ENCODE results near the gene LPCAT1. TPM values are rescaled to one million over a fixed set of nuclear protein-coding genes. Genes with fewer than 3 reads are reported as not detected.

LPCAT1 gene
- total and polyA plus RNA-seq, 2 donors (not counting 3 experiments of a cell fraction or from before 2014, with no cell fraction given): 28.9 to 57.2 TPM

- BruUV-seq (replicated peaks): TSS peak; percentile 65
- no peaks in the 10 kb centered on the region for H3K9me1 ChIP-seq (replicated peaks; ENCODE audit: control insufficient read depth, extremely low read depth, insufficient read depth, low read length)
- H3K36me3 ChIP-seq (ENCODE audit: control insufficient read depth in 2 of 2, extremely low read depth in 1 of 2, insufficient read depth in 2 of 2, low read length in 2 of 2): peaks cover 3 to 6% of the 10 kb centered on the region in 2 experiments
- intact Hi-C loops (cut with micrococcal nuclease) (no loop called here), dilution Hi-C loops (cut with MboI; ENCODE audit: extremely low pct_ligation_motif_present, low sequenced_read_pairs) (no loop called here)
- no peak for TF ChIP-seq GATA2 (IDR thresholded peaks at IDR 0.05; ENCODE audit: insufficient read depth, insufficient read length, low read depth, low read length)
- no peak for TF ChIP-seq JUN (IDR thresholded peaks at IDR 0.05; ENCODE audit: borderline replicate concordance, insufficient read depth, insufficient read length, low read depth)
- no peak for TF ChIP-seq MAX (IDR thresholded peaks at IDR 0.05; ENCODE audit: insufficient read depth, insufficient read length)
- no peak for TF ChIP-seq CTCF (IDR thresholded peaks at IDR 0.05; ENCODE audit: extremely low read depth in 1 of 2, insufficient read depth in 1 of 2, low read depth in 1 of 2, low read length in 2 of 2)
- TF ChIP-seq EZH2 (IDR thresholded peaks at IDR 0.05; ENCODE audit: borderline replicate concordance, low read depth, low read length, severe bottlenecking): no peak
- no peak for TF ChIP-seq FOS (IDR thresholded peaks at IDR 0.05; ENCODE audit: borderline replicate concordance, insufficient read depth, low read length)
- TF ChIP-seq POLR2A (IDR thresholded peaks at IDR 0.05; ENCODE audit: low read depth, low read length): no peak
- no peak for TF ChIP-seq POLR2AphosphoS5 (IDR thresholded peaks at IDR 0.05; ENCODE audit: insufficient read depth, low read depth, low read length)
- TF ChIP-seq MYC (IDR thresholded peaks at IDR 0.05; ENCODE audit: low read depth, low read length): no peak
- H2AFZ ChIP-seq (ENCODE audit: low read depth, low read length): peak overlapping the region; percentile 99
- peak overlapping the region; percentile 56 for H3K9ac ChIP-seq (replicated peaks; ENCODE audit: extremely low read depth, insufficient read depth, low read length)
- no peak overlapping the region for H3K4me2 ChIP-seq (ENCODE audit: insufficient read depth, low read length)
- H3K9me3 ChIP-seq (replicated peaks; ENCODE audit: control insufficient read depth, insufficient read depth, low read length): no peaks in the 10 kb centered on the region
- peaks cover 16% of the 10 kb centered on the region for H3K4me1 ChIP-seq (ENCODE audit: control insufficient read depth, extremely low read depth, insufficient read depth, low read length)
- H4K20me1 ChIP-seq (replicated peaks; ENCODE audit: control insufficient read depth, extremely low read depth, insufficient read depth, low read length): no peaks in the 10 kb centered on the region
- peak overlapping the region; percentile 59 for H3K27ac ChIP-seq (ENCODE audit: insufficient read depth, low read depth, low read length)
- FAIRE-seq (no peak), DNase-seq (ENCODE audit: low read depth, low spot score) (no peak)
- ChIA-PET CTCF (interaction anchor here (0.8 kb wide), 1 partner anchor 19 kb away, joined by 3 read pairs; no protein-coding TSS in a partner anchor), POLR2A (interaction anchor here (1.8 kb wide), 1 partner anchor 9 kb away, joined by 8 read pairs; no protein-coding TSS in a partner anchor)
- H3K4me3 ChIP-seq (replicated peaks in 1 of 3; ENCODE audit: insufficient read depth in 1 of 3, low read depth in 1 of 3, low read length in 3 of 3): peak overlapping the region in 2 of 3 experiments; percentile 67 to 72
- no peaks in the 10 kb centered on the region for H3K27me3 ChIP-seq (ENCODE audit: control insufficient read depth in 2 of 2, insufficient read depth in 2 of 2, low read length in 2 of 2)
- peaks cover 39% of the 10 kb centered on the region for H3K79me2 ChIP-seq (ENCODE audit: control insufficient read depth, insufficient read depth, low read length)
These were observed 680 bp upstream of the LPCAT1 start for GRCh38 chr5:1524481-1524798.
